Dendritic cell treated with granulocyte-macrophage colony-stimulating factor and Interleukin-4, amounts not matched to agents 40 ng/mL and 50 ng/mL, for 4 days (primary cell): Measurements from ENCODE around the gene GREB1.

Source experiments
- H3K27ac Mint-ChIP-seq: one replicate; pipeline ENCODE4 v1.8.0; 2022; ENCODE audit warnings: mild to moderate bottlenecking, mixed read lengths
- H3K27me3 Mint-ChIP-seq: one replicate; pipeline ENCODE4 v1.8.0; 2022; ENCODE audit warnings: mild to moderate bottlenecking, mixed read lengths
- H3K36me3 Mint-ChIP-seq: one replicate; pipeline ENCODE4 v1.8.0; 2022; ENCODE audit warnings: low read depth, mixed read lengths
- H3K4me1 Mint-ChIP-seq: one replicate; pipeline ENCODE4 v1.8.0; 2022; ENCODE audit warnings: low read depth, mixed read lengths
- H3K4me3 Mint-ChIP-seq: one replicate; pipeline ENCODE4 v1.8.0; 2022; ENCODE audit warnings: mild to moderate bottlenecking, moderate library complexity, mixed read lengths
- H3K9me3 Mint-ChIP-seq: one replicate; pipeline ENCODE4 v1.8.0; 2022; ENCODE audit warnings: mixed read lengths
- intact Hi-C: fragments of 100-400 bp; cut with micrococcal nuclease; formaldehyde crosslinking; loops from one replicate; pipeline ENCODE4 v1.15.0; 2022

The GREB1 gene

DNA sequence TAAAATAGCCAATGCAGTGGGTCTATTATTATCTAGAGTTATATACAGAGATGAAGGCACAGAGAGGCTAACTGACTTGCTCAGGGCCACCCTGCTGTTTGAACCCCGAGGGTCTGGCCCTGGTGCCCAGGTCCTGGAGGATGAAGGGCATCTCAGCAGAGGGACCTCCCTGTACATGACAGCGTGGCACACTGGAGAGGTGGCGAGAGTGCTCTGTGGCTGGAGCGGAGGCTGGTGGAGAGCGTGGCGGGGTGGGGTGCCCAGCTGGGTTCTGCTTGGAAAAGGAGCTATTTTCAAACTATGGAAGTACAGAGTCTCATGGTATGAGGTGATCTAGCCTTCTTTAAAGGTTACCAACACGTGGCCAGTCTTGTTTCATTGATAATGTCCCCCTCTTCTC, 35.8 kb downstream of the GREB1 start:
- Mint-ChIP-seq H3K9me3 (no peaks in the 10 kb centered on the region), H3K4me3 (no peak overlapping the region), H3K36me3 (no peaks in the 10 kb centered on the region), H3K27me3 (peaks cover 7% of the 10 kb centered on the region), H3K27ac (no peak overlapping the region), H3K4me1 (peaks cover 7% of the 10 kb centered on the region)
- intact Hi-C loops: no loop called here

DNA sequence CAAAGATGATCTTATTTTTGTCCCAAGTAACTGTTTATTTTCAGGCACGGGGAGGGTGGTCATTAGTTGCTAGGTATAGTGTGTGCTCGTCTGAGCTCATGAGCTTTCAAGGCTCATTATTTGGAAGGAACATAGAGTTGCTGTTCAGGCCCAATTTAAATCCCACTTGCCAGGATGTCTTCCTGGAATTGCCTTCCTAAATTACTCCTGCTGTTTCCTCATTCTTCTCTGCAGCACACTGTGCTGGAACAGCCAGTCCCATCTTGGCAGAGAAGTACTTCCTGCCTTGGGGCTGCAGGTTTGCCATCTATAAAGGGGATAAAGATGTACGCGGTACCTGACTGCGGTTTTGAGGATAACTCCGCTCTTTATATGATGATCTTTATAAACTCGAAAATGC, 37.3 kb downstream of the GREB1 start:
- Mint-ChIP-seq H3K27ac (no peak overlapping the region), H3K4me3 (no peak overlapping the region), H3K27me3 (peaks cover 7% of the 10 kb centered on the region), H3K36me3 (no peaks in the 10 kb centered on the region), H3K4me1 (peaks cover 7% of the 10 kb centered on the region), H3K9me3 (no peaks in the 10 kb centered on the region)
- intact Hi-C loops: no loop called here

DNA sequence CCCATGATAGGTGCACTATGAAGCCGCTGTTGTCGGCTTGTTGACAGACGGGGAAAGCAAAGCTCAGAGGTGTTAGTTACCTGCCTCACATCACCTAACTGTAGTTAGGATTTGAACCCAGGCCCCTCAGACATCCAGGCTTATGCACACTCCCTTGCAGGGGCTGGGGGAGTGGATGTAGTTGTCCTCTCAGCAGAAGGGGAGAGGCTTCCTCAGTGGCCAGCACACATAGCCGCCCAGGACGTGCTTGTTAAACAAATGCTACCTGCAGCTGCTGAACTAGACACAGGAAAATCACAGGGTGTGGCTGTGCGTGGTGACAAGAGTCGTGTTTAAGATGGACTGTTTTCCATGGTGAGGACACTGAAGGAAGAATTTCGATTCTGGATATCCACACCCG, 39.2 kb downstream of the GREB1 start:
- Mint-ChIP-seq H3K27me3 (peaks cover 10% of the 10 kb centered on the region), H3K9me3 (no peaks in the 10 kb centered on the region), H3K36me3 (no peaks in the 10 kb centered on the region), H3K4me1 (peaks cover 13% of the 10 kb centered on the region), H3K4me3 (no peak overlapping the region), H3K27ac (no peak overlapping the region)
- intact Hi-C loops: no loop called here

- Mint-ChIP-seq H3K4me3 (no peak overlapping the region), H3K36me3 (no peaks in the 10 kb centered on the region), H3K27ac (no peak overlapping the region), H3K27me3 (peaks cover 10% of the 10 kb centered on the region), H3K4me1 (peaks cover 15% of the 10 kb centered on the region), H3K9me3 (no peaks in the 10 kb centered on the region)
- intact Hi-C loops: no loop called here
Measured at GRCh38 chr2:11573418-11574175, 39.8 kb downstream of the GREB1 start.

GRCh38 chr2:11574176-11575046, 40.6 kb downstream of the GREB1 start:
- Mint-ChIP-seq H3K27ac (no peak overlapping the region), H3K4me1 (peaks cover 15% of the 10 kb centered on the region), H3K36me3 (no peaks in the 10 kb centered on the region), H3K27me3 (peaks cover 9% of the 10 kb centered on the region), H3K9me3 (no peaks in the 10 kb centered on the region), H3K4me3 (no peak overlapping the region)
- intact Hi-C loops: no loop called here

DNA sequence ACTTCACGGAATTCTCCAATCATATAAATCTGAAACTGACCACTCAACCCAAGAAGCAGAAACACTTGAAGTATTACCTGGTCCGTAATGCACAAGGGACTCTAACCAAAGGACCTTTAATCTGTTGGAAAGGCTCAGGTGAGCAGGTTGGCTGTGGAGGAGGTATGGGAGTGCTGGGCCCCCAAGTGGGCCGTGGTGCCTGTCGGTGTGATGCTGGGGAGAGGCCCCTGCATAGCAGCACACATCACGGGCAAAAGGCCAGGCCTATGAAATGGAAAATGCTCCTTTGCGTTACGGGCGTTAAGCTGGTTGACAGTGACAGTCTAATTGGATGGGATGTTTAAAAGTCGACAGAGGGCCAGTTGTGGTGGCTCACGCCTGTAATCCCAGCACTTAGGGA, 42.6 kb downstream of the GREB1 start:
- peaks cover 10% of the 10 kb centered on the region for H3K4me1 Mint-ChIP-seq
- no peak overlapping the region for H3K27ac Mint-ChIP-seq
- intact Hi-C loops: no loop called here
- no peaks in the 10 kb centered on the region for H3K36me3 Mint-ChIP-seq
- H3K27me3 Mint-ChIP-seq: peaks cover 7% of the 10 kb centered on the region
- no peak overlapping the region for H3K4me3 Mint-ChIP-seq
- H3K9me3 Mint-ChIP-seq: no peaks in the 10 kb centered on the region

DNA sequence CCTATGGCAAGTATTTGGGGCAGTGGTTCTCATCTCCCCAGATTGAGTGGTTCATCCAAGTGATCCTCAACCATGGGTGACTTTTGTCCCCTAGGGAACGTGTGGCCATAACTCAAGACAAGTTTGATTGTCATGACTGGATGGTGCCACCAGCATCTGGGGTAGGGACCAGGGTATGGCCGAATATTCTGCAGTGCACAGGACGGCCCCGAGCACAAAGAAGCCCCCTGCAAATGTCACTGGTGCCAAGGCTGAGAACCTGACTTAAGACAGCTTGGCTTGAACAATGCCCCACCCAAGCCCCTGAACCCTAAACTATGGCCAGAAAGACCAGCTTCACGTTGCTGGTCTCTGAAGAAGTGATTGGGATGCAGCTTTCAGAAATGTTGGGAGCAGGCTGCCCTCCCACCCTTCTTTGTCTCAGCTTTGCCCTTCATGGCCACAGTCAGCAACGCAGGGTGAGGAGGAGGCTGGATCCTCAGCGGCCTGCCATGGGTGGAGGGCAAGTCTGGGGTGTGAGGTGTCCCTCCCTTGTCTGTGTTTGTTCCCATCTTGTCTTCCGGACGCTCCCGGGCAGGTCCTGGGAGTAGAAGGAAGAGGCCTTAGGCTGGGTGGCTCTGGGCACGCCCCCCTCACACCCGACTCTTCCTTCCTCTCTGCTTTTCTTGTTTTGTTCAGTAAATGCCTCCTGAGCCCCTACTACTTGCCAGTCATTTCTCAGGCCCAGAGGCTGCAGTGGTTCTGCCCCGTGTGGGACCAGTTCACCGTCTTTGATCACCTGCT, 43.4 kb downstream of the GREB1 start:
- Mint-ChIP-seq H3K4me1 (peaks cover 8% of the 10 kb centered on the region), H3K27me3 (peaks cover 9% of the 10 kb centered on the region), H3K9me3 (no peaks in the 10 kb centered on the region), H3K27ac (no peak overlapping the region), H3K4me3 (no peak overlapping the region), H3K36me3 (no peaks in the 10 kb centered on the region)
- intact Hi-C loops: no loop called here

GRCh38 chr2:11578081-11578948, 44.5 kb downstream of the GREB1 start:
- H3K4me3 Mint-ChIP-seq: no peak overlapping the region
- no peaks in the 10 kb centered on the region for H3K36me3 Mint-ChIP-seq
- H3K4me1 Mint-ChIP-seq: peaks cover 8% of the 10 kb centered on the region
- intact Hi-C loops: no loop called here
- no peaks in the 10 kb centered on the region for H3K9me3 Mint-ChIP-seq
- H3K27me3 Mint-ChIP-seq: peaks cover 11% of the 10 kb centered on the region
- no peak overlapping the region for H3K27ac Mint-ChIP-seq

DNA sequence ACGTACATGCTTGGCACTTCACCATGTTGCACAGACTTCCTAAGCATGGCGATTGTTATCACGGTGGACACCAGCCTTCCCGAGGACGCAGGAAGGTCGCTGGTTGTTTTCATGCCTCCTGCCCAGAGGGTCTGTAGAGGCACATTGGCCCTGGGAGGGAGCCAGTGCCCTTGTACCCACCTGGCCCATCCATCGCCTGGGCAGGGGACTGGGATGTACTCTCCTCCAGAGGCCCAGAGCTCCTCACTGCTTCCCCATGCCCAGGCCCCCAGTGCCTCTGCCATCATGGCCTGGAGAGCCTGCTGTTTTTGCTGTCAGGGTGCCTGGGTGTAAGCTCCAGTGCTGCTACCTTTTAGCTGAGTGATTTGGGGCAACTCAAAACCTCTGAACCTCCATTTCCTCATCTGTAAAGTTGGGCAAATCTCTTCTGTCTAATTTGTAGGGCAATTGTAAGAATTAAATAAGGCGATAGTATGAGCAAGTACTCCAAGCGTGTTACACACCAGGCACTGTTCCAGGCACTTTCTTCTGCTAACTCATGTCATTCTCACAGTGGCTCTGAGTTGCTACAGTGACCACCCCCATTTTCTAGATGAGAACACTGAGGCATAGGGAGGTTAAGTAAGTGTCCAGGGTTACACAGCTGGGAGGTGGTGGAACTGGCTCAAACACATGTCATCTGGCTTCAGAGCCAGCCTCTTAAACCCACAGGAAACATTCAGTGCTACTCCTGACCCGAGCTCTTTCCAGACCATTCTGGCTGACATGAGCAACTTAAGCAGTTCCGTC, 45.3 kb downstream of the GREB1 start:
- no peaks in the 10 kb centered on the region for H3K36me3 Mint-ChIP-seq
- intact Hi-C loops: no loop called here
- H3K27ac Mint-ChIP-seq: no peak overlapping the region
- H3K4me3 Mint-ChIP-seq: no peak overlapping the region
- H3K4me1 Mint-ChIP-seq: peaks cover 13% of the 10 kb centered on the region
- peaks cover 11% of the 10 kb centered on the region for H3K27me3 Mint-ChIP-seq
- H3K9me3 Mint-ChIP-seq: no peaks in the 10 kb centered on the region

GRCh38 chr2:11579867-11580659, 46.2 kb downstream of the GREB1 start:
- Mint-ChIP-seq H3K36me3 (no peaks in the 10 kb centered on the region), H3K27ac (no peak overlapping the region), H3K9me3 (no peaks in the 10 kb centered on the region), H3K4me1 (peaks cover 15% of the 10 kb centered on the region), H3K27me3 (peaks cover 13% of the 10 kb centered on the region), H3K4me3 (no peak overlapping the region)
- intact Hi-C loops: loop anchor here (5.0 kb wide), 1 partner anchor 448 kb away; a partner anchor contains a TSS

DNA sequence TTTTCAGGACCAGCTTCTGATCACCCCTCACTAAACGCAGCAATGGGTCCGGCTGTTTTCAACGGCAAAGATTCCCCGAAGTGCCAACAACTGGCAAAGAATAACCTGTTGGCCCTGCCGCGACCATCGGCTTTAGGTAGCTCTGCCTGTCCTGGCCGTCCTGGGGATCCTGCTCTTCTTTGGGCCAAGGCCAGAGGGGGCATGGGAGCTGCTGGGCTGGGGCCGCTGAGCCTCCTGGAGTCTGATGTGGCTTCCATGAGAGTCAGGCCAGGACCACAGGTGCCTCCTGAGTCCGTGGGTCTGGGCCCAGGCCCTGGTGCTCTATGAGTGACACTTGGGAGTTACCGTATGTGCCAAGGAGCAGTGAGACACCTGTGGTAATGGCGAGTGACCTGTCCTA, 46.9 kb downstream of the GREB1 start:
- H3K36me3 Mint-ChIP-seq: no peaks in the 10 kb centered on the region
- no peak overlapping the region for H3K27ac Mint-ChIP-seq
- H3K4me3 Mint-ChIP-seq: no peak overlapping the region
- peaks cover 17% of the 10 kb centered on the region for H3K27me3 Mint-ChIP-seq
- peaks cover 15% of the 10 kb centered on the region for H3K4me1 Mint-ChIP-seq
- intact Hi-C loops: loop anchor here (5.0 kb wide), 1 partner anchor 448 kb away; a partner anchor contains a TSS
- no peaks in the 10 kb centered on the region for H3K9me3 Mint-ChIP-seq
